Activated CD4-positive, alpha-beta T cell treated with anti-CD3 and anti-CD28 coated beads, Interleukin-2, amount 50 U/mL, for 48 hours (primary cell): ENCODE results near the gene SDF2L1.

Experiments
- DNase-seq, 2 experiments: peaks; one replicate each; pipeline ENCODE4 v3.0.0-alpha.2; 2020

SDF2L1 gene

GRCh38 chr22:21622011-21622918, 19.8 kb upstream of the SDF2L1 start:
- DNase-seq = no peak

- no peak for DNase-seq
These were observed 19.0 kb upstream of the SDF2L1 start for GRCh38 chr22:21622919-21623647.

- DNase-seq = no peak
These were observed 18.5 kb upstream of the SDF2L1 start for GRCh38 chr22:21623648-21623970.

DNA sequence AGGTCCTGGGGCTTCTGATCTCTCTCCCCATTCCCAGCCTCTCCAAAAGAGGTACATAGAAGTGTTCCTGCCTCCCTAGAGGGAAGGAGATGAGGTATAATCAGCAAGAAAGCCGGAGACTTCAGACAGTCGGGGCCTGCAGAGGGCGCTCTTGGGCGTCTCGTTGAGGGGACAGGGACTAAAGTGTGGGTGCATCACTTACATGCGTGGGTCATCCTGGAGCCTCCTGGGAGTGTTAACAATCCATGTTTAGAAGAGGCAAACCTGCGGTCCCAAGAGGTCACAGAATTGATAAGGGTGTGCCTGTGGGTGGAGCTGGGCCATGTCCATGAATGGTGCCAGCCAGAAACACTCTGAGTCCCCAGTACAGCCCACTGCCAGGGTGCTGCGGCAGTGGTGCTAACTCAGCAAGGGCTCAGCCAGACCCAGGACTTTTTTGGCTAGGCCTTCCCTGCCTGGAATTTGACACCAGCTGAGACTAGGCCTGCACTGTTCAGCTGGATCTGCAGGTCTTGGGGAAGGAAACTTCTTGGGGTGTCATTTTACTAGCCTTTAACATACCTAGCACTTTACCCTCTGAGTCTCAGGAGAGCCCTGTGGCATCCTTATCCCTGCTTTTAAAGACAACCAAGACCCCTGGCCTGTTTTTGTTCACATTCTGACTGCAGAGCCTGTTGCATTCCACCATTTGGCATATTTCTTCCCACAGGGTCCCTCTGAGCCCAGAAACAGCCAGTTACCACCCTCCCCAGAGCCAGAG, 17.8 kb upstream of the SDF2L1 start:
- peak; percentile 69 for DNase-seq

GRCh38 chr22:21624880-21625791, 17.0 kb upstream of the SDF2L1 start:
- DNase-seq = no peak

GRCh38 chr22:21626073-21626734, 15.9 kb upstream of the SDF2L1 start:
- no peak for DNase-seq

DNA sequence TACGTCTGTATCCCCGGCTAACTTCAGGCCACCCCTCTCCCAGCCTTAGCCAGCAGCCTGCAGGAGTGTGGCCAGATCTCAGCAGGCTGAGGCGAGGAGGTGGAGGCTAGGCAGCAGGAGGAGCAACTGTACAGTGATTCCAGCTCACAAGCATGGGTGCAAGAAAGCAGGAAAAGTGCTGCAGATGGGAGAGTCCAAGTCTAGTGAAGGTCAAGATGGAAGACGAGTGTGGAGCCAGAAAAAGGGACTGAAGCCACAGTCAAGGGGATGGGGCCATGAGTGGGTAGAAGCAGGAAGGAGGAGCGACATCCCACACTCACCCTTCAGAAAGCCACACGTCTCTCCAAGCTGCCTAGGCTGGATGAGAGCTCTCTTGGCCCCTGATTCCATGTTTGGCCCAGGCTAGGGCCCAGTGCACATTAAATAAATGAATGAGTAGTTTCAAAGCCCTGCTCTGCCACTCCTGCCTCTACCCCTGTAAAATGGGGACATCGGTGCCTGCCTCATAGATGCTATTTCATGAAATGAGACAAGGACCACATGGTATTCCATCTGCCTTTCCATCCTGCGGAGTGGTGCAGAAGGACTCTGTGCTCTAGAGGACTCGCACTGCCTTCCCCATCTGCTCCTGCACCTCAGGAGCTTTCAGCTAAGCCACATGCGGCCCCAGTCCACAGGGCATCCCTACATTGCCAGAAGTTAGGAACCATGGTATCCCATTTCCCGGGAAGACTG, 15.2 kb upstream of the SDF2L1 start:
- no peak for DNase-seq

DNA sequence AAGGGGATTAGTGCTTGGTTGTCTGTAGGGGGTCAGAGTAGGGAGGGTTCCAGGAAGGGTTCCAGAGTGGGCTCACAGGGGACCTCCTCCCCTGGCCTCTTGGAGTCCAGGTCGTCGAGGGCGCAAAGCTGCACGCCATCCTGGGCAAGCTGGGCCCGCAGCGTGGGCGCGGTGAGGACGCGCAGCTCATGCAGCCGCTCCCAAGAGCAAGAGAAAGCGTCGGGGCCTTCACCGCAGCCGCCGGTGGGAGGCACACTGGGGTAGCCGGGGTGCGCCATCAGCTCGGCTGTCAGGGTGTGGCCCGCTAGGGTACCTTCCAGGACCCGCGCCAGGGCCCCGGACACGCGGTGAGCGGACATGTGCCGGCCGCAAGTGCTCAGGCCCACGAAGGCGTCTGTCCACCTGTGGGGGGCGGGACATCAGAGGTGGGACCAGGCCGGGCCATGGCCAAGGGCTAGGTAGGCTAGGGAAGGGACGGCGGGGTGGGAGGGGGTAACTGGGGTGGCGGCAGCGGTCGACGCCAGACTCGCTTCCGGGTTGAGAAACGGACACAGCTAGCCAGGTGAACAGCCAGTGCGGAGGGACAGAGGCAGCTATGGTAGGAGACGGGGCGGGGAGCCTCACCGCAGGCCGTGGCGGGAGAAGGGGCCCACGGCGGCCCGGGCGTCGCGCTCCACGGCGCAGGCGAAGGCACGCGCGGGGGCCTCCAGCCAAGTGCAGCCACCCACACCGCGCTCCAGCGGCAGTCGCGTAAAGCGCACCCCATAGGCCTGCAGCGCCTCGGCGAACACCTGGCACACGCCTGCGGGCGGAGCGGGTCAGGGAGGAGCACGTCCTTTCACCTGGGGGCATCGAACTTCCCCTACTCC, 13.5 kb upstream of the SDF2L1 start:
- DNase-seq = no peak

DNA sequence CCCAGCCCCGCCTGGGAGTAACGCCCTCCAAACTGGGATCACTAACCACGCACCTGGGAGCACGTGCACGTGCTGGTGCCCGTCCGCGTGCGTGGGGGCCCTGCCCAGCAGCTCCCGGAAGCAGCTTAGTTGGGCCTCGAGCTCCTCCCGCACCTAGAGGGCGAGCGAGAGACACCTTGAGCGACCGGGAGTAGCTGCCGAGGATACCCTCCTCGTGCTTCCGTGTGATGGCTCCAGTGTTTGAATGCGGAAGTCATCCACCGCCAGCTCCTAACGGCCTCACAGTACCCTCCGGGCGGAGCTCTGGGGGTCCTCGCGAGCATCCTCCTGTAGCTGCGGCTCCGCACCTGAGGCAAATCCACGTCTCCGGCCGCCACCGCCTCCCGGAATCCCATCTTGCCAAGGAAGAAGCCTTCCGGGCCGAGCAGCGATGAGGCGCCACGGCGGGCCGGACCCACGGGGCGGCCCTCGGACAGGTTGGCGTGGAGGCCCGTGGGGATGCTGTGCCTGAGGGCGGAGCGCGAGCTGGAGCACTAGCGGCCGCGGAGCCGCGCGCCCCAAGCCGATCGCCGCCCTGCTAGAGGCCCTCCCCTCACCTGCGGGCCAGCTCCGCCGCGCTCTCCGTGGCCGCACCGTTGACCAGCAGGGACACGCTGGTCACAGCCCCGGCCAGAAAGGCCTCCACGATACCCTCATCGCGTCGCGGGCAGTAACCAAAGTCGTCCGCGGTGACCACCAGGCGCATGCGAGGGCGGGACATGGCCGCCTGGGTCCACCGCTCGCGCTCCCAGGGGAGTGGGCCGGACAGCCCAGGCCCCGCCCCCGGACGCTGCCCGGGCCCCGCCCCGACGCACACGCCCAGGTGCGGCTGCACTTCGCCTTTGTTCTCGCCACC, 12.6 kb upstream of the SDF2L1 start, which contains the start of gene YDJC:
TSS of gene YDJC (minus strand) at position 768 of the 895 bp plus-strand sequence. CDS start at position 760, 8 bp downstream.
- DNase-seq = peak; percentile 96 to 97

GRCh38 chr22:21631025-21631424, 11.1 kb upstream of the SDF2L1 start:
- no peak for DNase-seq

DNA sequence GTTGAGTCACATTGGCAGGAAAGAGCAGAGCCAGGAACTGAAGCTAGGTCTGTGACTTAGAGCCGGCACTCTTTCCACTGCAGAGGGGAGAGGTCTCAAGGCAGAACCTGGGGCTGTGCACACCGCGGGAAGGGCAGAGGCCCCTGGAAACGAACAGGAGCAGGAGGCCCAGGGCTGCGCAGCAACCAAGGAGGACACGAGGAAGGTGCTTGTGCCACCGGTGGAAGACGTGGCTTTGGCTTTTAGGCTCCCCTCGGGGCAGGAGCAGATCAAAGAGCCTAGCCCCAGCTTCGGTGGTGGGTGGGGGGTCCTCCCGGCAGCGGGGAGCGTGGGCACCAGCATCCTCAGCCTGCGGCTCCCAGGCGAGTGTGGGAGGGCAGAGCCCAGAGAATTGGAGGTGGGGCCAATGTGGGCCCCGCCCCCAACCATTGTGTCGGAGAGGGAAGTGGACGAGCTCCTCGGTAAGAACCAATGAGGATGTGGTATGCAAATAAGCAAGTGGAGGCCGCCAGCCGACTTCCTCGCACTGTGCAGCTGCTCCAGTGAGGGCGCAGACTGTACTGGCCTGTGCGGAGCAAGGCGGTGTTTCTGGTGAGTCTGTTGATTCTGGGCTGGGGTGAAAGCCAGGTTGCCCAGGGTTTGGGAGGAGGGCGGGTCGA, 9.7 kb upstream of the SDF2L1 start, which contains the start of gene CCDC116:
TSS of gene CCDC116 (plus strand) at position 524 of the 659 bp plus-strand sequence. CDS start 422 bp downstream, outside the sequence.
- peak; percentile 65 to 70 for DNase-seq

DNA sequence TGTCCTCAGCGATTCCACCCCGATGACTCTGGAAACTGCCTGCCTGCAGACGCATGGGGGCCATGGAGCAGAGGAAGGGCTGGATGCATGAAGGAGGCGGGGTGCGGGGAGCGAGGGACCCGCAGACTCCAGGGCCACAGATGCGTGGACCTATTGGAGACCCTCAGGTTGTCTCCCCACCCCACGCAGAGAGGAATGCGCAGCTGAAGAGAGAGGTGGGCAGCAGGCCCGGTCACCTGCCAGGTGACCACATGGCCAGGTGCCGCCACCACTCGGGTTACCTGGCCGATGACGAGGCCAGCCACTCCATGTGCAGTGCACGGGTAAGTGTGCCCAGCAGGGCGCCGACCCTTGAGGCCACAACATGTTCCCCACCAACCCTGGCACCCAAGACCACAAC, 9.2 kb upstream of the SDF2L1 start:
- no peak for DNase-seq

GRCh38 chr22:21633481-21633880, 8.6 kb upstream of the SDF2L1 start:
- DNase-seq = no peak

- DNase-seq = no peak
These were observed 8.0 kb upstream of the SDF2L1 start for GRCh38 chr22:21634081-21634480.

DNA sequence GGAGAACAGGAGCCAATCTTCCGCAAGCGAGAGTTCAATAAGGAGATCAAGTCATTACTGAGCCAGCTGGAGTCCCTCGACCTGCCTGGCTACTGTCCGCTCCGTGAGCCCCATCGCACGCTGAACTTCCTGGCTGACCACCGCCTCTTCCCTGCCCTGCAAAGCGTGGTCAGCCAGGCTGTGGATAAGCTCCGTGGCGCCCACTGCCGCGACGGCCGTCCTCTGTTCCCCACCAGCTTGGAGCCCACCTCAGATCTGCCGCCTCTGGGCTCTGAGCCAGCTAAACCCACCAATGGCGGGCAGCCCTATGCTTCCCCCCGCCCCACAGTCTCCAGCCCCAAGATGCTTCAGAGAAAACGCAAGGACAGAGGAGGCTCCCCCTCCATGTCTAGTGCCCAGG, 7.3 kb upstream of the SDF2L1 start:
- no peak for DNase-seq

- no peak for DNase-seq
These were observed 6.2 kb upstream of the SDF2L1 start for GRCh38 chr22:21635771-21636510.

DNA sequence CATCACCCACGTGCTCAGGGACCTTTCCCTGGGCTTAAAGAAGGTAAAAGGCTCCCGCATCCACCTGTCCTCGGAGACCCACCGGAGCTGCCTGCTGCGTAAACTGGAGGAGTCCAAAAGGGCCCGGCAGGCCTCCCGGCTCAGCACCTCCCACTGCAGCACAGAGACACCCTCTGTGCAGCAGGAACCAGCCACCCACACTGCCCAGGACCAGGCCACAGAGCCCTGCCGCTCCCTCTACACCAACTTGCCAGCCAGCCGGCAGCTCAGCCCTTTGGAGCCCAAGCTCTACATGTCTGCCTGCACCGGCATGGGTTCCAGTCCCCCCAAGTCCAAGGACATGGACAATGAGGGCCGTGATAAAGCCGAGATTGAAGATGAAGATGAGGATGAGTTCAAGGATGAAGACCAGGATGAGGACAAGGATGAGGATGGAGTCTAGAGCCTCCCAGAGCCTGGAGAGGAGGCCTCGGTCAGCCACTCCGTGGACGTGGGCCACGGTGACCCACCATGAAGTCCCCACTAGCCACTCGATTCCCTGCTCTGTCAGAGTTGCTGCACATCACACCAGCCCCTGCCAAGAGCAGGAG, 5.4 kb upstream of the SDF2L1 start:
- no peak for DNase-seq
